Gastrocnemius medialis (tissue), 4 donors: ENCODE results near the gene CD300LG. TPM values are rescaled to one million over a fixed set of nuclear protein-coding genes. Genes with fewer than 3 reads are reported as not detected.
"Not testable (repeated sequence)": the region's sequence is repeated elsewhere in the genome, so short reads cannot be mapped to it uniquely, and the experiment has no call there.

Experiments
- ATAC-seq, 2 donors: fragments of 150-250 bp; one replicate each; pipeline ENCODE4 v1.9.1; 2016
- DNase-seq, 2 donors: peaks; one replicate each; pipeline ENCODE4 v3.0.0-alpha.2; 2019
- H3K27ac ChIP-seq, 4 donors: fragments of 200-600 bp; sonication (generic); 1 replicate in 1 of 4; 2 replicates in 3 of 4; pipeline ENCODE4 v1.5.1; 2016 to 2018; ENCODE audit warnings: mild to moderate bottlenecking in 2 of 4, moderate library complexity in 1 of 4
- H3K27me3 ChIP-seq, 3 donors: fragments of 200-600 bp; sonication (generic) in 2 of 3; 1 replicate in 1 of 3; 2 replicates in 2 of 3; pipeline versions ENCODE4 v1.5.1 to v1.6.0; 2016 to 2019; ENCODE audit warnings: mild to moderate bottlenecking in 1 of 3, moderate library complexity in 1 of 3
- H3K36me3 ChIP-seq, 2 donors: fragments of 200-600 bp; sonication (generic) in 1 of 2; one replicate each; pipeline ENCODE4 v1.5.1; 2017 to 2018
- H3K4me1 ChIP-seq, 2 donors: fragments of 200-600 bp; sonication (generic) in 1 of 2; one replicate each; pipeline ENCODE4 v1.5.1; 2016 to 2017; ENCODE audit warnings: mild to moderate bottlenecking in 2 of 2
- H3K4me3 ChIP-seq, 4 donors: fragments of 200-600 bp; sonication (generic) in 3 of 4; 1 replicate in 1 of 4; 2 replicates in 3 of 4; pipeline ENCODE4 v1.5.1; 2016 to 2019; ENCODE audit warnings: mild to moderate bottlenecking in 2 of 4
- H3K9me3 ChIP-seq, 3 donors: fragments of 200-600 bp; sonication (generic) in 2 of 3; 1 replicate in 1 of 3; 2 replicates in 2 of 3; pipeline ENCODE4 v1.5.1; 2016 to 2019
- POLR2A ChIP-seq, 2 donors: fragments of 450-650 bp; IDR thresholded peaks; one replicate each; pipeline ENCODE4 v1.6.1; 2017; ENCODE audit warnings: antibody characterized with exemption in 2 of 2, mild to moderate bottlenecking in 2 of 2, moderate library complexity in 2 of 2
- in situ Hi-C, 4 donors: fragments of 200-750 bp; cut with MboI; loops; one replicate each; pipeline versions ENCODE4 v1.15.0 to v1.8.0; 2017; ENCODE audit warnings: low sequenced_read_pairs in 4 of 4
- intact Hi-C: fragments of 100-400 bp; cut with DNase I; formaldehyde crosslinking; loops from one replicate; pipeline ENCODE4 v1.15.1; 2023; ENCODE audit warnings: low total_unique reads
- total RNA-seq, 4 donors: library from RNA; depleted of rRNA; stranded (reverse); fragments of >200 nt; gene quantifications; one replicate each; pipeline versions ENCODE4 v1.1.0 to v1.2.3, GENCODE V29; 2016
- TF ChIP-seq, protein P1 (sequence below), 5 experiments: fragments of 450-650 bp in 3 of 5; fragments of 200-600 bp in 2 of 5; sonication (generic) in 2 of 5; IDR thresholded peaks in 4 of 5; conservative IDR thresholded peaks in 1 of 5; 1 replicate in 4 of 5; 2 replicates in 1 of 5; pipeline ENCODE4 v1.5.1; 2016 to 2019; ENCODE audit warnings: antibody characterized with exemption in 5 of 5, mild to moderate bottlenecking in 3 of 5, moderate library complexity in 3 of 5

The CD300LG gene
- total RNA-seq, 4 donors from 2014 or later, result 18.4 to 28.2 (median 20.8) TPM

- TF ChIP-seq POLR2A (IDR thresholded peaks at IDR 0.05), result no peak
- TF ChIP-seq, protein P1, sequence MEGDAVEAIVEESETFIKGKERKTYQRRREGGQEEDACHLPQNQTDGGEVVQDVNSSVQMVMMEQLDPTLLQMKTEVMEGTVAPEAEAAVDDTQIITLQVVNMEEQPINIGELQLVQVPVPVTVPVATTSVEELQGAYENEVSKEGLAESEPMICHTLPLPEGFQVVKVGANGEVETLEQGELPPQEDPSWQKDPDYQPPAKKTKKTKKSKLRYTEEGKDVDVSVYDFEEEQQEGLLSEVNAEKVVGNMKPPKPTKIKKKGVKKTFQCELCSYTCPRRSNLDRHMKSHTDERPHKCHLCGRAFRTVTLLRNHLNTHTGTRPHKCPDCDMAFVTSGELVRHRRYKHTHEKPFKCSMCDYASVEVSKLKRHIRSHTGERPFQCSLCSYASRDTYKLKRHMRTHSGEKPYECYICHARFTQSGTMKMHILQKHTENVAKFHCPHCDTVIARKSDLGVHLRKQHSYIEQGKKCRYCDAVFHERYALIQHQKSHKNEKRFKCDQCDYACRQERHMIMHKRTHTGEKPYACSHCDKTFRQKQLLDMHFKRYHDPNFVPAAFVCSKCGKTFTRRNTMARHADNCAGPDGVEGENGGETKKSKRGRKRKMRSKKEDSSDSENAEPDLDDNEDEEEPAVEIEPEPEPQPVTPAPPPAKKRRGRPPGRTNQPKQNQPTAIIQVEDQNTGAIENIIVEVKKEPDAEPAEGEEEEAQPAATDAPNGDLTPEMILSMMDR (IDR thresholded peaks at IDR 0.05 in 4 of 5, conservative IDR thresholded peaks at IDR 0.05 in 1 of 5), result no peak
- H3K36me3 ChIP-seq, result no peaks in the 10 kb centered on the region
- intact Hi-C loops (no loop called here), in situ Hi-C loops (no loop called here)
- H3K4me3 ChIP-seq, result no peak overlapping the region
- peaks cover 12 to 23% of the 10 kb centered on the region in 2 donors for H3K4me1 ChIP-seq
- H3K27ac ChIP-seq, result peak overlapping the region; percentile 55 to 69 (median 64)
- ATAC-seq (no peak), DNase-seq (no peak)
- H3K27me3 ChIP-seq, result no peaks in the 10 kb centered on the region
- no peaks in the 10 kb centered on the region for H3K9me3 ChIP-seq
These were observed 15.0 kb downstream of the CD300LG start for GRCh38 chr17:43861960-43862359.

DNA sequence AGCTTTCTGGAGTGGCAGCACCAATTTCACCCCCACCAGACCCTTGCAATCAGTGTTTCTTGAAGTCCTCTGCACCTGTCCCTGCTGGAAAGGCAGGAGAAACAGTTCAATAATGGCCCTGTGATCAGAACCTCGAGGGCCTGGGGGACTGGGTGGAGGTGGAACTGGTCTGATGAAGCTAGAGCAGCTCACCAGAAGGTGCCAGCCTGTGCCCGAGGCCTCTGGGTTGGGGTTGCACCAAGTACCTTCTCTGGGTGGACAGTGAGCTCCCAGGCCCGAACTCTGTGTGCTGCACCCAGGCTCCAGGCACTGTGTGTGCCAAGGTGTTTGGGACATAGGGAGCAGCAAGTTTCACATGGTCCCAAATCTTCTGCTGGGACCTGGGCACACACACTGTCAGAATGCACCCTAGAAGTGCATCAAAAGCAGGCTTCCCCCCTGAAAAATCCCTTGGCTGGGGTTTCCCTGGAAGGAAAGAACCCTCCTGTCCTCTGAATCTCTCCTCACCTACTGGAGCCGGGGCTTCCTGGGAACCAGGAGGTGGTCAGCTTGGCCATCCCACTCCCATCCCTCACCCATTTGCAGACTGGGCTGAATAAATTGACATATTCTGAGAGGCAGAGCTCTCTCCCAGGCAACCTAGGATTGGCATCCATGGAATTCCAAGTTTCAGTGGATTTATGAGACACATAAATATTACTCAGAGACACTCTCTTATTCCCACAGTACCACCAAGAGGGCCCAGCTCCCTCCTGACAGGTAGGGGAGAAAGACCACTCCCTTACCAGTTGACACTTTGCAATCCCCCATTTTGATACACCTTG lies 17.4 kb downstream of the CD300LG start:
- H3K9me3 ChIP-seq, result no peaks in the 10 kb centered on the region
- no peak for TF ChIP-seq POLR2A (IDR thresholded peaks at IDR 0.05)
- TF ChIP-seq, protein P1 (IDR thresholded peaks at IDR 0.05 in 4 of 5, conservative IDR thresholded peaks at IDR 0.05 in 1 of 5), result no peak
- no peak for DNase-seq
- H3K36me3 ChIP-seq, result no peaks in the 10 kb centered on the region
- peaks cover 12 to 23% of the 10 kb centered on the region in 2 donors for H3K4me1 ChIP-seq
- in situ Hi-C loops, result no loop called here
- H3K27ac ChIP-seq, result no peak overlapping the region
- no peak for ATAC-seq
- H3K27me3 ChIP-seq, result no peaks in the 10 kb centered on the region
- intact Hi-C loops, result no loop called here
- H3K4me3 ChIP-seq, result no peak overlapping the region

DNA sequence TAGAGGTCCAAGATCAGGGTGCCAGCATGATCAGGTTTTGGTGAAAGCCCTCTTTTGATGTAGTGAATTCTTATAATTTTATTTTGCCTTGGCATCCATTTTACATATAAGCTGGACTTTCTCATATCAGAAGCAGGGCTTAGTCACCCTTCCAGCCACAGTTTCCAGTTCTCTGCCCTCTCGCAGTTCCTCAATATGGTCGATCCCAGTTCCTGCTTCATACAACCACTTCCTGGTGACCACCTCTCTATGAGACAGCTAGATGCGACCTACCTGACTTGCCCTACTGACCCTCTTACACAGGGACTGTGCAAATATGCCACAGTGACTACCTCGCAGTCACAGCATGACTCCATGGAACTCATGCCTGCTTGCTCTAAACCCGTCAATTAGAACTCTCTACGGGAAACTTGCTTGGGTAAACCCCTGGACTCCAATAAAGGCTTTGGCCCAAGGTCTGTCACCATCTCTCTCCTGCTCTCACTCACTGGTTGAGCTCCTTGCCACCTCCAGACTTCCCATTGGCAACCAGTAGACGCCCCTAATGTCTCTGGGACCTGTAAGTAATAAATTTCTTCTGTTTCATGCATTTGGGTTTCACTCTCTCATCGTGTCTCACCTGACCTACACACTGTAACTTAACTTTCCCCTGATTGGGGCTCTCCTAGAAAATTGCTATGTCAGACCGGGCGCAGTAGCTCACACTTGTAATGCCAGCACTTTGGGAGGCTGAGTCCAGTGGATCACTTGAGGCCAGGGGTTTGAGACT lies 21.4 kb downstream of the CD300LG start:
- Histone ChIP-seq H3K4me1 (no peaks in the 10 kb centered on the region), H3K27me3 (no peaks in the 10 kb centered on the region), H3K36me3 (no peaks in the 10 kb centered on the region), H3K27ac (no peak overlapping the region), H3K9me3 (no peaks in the 10 kb centered on the region), H3K4me3 (no peak overlapping the region)
- in situ Hi-C loops, result no loop called here
- no peak for DNase-seq
- ATAC-seq, result no peak
- intact Hi-C loops, result no loop called here
- TF ChIP-seq, protein P1 (IDR thresholded peaks at IDR 0.05 in 4 of 5, conservative IDR thresholded peaks at IDR 0.05 in 1 of 5), result no peak
- TF ChIP-seq POLR2A (IDR thresholded peaks at IDR 0.05), result no peak

DNA sequence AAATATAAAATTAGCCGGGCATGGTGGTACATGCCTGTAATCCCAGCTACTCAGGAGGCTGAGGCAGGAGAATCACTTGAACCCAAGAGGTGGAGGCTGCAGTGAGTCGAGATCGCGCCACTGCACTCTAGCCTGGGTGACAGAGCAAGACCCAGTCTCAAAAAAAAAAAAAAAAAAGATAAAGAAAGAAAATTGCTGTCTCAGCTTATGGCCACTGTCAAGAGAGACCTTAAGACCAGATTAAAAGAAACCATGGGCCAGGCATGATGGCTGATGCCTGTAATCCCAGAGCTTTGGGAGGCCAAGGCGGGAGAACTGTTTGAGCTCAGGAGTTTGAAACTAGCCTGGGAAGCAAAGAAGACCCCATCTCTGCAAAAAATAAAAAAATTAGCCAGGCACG lies 22.1 kb downstream of the CD300LG start:
- intact Hi-C loops, DNase-seq, H3K27ac ChIP-seq, H3K36me3 ChIP-seq, H3K4me1 ChIP-seq, ATAC-seq, H3K9me3 ChIP-seq, H3K27me3 ChIP-seq, in situ Hi-C loops, H3K4me3 ChIP-seq: not testable (repeated sequence)

GRCh38 chr17:43871946-43872690 lies 25.1 kb downstream of the CD300LG start:
- H3K4me1 ChIP-seq, result no peaks in the 10 kb centered on the region
- no peaks in the 10 kb centered on the region for H3K9me3 ChIP-seq
- TF ChIP-seq POLR2A (IDR thresholded peaks at IDR 0.05), result no peak
- TF ChIP-seq, protein P1 (IDR thresholded peaks at IDR 0.05 in 4 of 5, conservative IDR thresholded peaks at IDR 0.05 in 1 of 5), result no peak
- H3K27me3 ChIP-seq, result no peaks in the 10 kb centered on the region
- ATAC-seq (no peak), DNase-seq (no peak)
- H3K4me3 ChIP-seq, result no peak overlapping the region
- in situ Hi-C loops (no loop called here), intact Hi-C loops (no loop called here)
- H3K27ac ChIP-seq, result no peak overlapping the region
- no peaks in the 10 kb centered on the region for H3K36me3 ChIP-seq
